ENCODE results near the gene MED16.
A peak's percentile ranks its signal among the peaks of the same experiment; 100 is the strongest.

MED16 gene

GRCh38 chr19:892894-893689, at the start of gene MED16, which contains the start of gene RNU6-9:
TSS of gene MED16 (minus strand) at chr19:893187. CDS start at chr19:891131, 2,056 bp downstream.
TSS of gene RNU6-9 (plus strand) at chr19:893484.
- peak; percentile 98 for DNase-seq (ENCODE audit: low spot score)

DNA sequence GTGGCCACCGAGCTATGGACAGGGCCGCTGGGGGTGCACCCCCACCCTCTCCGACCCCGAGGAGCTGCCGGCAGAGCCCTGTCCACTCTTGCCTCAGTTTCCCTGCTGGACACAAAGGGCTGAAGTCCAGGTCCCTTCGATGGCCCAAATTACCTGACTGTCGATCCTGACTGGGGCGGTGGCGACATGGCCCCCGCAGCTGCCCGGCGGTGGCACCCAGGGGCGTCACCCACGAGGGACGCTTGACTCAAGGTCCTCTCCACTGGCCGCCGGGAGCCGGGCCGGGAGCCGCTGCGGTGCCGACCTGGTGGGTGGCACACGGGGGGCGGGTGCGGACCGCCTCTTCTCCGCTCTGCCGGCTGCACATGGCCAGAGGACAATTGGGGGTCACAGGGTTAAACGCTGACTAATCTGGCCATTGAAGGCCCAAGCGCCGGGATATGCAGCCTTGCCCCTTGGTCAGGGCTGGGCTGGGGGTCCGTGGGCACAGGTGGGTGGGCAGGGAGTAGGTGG, 49.2 kb upstream of the MED16 start:
- DNase-seq (ENCODE audit: low spot score): no peak

DNA sequence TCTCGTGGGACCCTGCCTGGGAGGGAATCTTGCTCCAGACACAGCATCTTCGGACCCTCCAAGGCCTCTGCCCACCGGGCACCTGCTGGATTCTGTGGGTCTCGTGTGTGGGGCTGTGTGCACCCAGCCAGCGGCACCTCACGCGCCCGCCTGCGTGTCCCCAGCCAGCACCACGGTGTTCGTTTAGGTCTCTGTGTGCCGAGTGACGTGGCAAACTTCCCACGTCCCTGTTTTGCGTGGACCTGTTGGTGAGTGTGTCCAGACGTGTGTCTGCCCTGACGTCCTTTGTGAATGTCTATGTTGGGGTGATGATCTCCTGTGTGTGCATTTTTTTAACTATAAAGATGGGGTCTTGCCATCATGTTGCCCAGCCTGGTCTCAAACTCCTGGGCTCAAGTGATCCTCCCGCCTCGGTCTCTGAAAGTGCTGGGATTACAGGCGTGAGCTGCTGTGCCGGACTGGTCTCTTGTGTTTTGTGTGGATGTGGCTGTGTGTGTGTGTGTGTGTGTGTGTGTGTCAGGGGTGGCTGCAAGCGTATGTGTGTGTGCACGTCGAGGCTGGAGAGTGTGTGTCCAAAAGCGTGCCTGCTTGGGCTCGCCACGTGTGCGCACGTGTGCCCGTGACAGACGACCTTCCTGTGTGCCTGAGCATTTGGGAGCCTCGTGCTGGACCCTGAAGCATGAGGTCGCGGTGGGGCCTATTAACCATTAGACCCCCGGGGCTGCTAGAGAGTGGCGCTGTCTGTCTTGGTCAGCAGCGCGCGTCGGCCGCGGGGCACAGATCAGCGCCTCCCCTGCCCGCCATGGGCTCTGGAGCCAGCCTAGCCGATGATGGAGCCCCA, 48.5 kb upstream of the MED16 start:
- DNase-seq (ENCODE audit: low spot score): no peak

- DNase-seq (ENCODE audit: low spot score): peak; percentile 75
Measured at GRCh38 chr19:940591-941291, 47.8 kb upstream of the MED16 start.

GRCh38 chr19:939922-940321, 46.9 kb upstream of the MED16 start:
- DNase-seq (ENCODE audit: low spot score): no peak

- DNase-seq (ENCODE audit: low spot score): no peak
Measured at GRCh38 chr19:939439-939838, 46.5 kb upstream of the MED16 start.

- DNase-seq (ENCODE audit: low spot score): no peak
Measured at GRCh38 chr19:938233-938923, 45.4 kb upstream of the MED16 start.

- no peak for DNase-seq (ENCODE audit: low spot score)
Measured at GRCh38 chr19:937259-937694, 44.3 kb upstream of the MED16 start.

GRCh38 chr19:936175-936546, 43.2 kb upstream of the MED16 start:
- no peak for DNase-seq (ENCODE audit: low spot score)

DNA sequence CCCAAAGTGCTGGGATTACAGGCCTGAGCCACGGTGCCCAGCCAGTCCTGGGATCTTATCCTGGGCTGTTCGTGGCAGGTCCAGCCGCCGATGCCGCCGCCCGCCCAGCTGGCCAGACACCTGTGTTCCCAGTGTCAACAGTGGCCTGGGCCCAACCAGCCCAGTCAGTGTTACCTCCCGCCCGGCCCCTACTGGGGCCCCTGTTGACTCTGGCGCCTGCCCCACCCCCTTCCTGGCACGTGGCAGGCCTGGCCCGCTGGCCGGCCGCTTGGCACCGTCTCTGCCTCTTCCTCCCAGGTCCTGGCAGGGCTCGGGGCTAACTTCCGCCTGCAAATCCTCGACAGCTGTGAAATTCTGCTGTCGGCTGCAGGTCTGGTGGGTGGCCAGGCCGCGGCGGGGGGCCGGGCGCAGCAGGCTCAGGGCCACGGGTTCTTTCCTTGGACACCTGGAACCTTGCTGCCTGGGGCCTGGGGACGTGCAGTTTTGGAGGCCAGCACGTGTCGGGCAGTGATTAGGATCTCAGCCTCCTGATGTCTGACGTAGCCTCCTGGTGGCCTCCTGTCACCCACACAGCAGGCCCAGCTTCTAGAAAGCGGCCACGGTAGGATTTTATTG, 42.0 kb upstream of the MED16 start:
- no peak for DNase-seq (ENCODE audit: low spot score)

GRCh38 chr19:934197-934840, 41.3 kb upstream of the MED16 start:
- no peak for DNase-seq (ENCODE audit: low spot score)

GRCh38 chr19:933553-933882, 40.5 kb upstream of the MED16 start:
- DNase-seq (ENCODE audit: low spot score): no peak

GRCh38 chr19:932648-933552, 39.9 kb upstream of the MED16 start:
- no peak for DNase-seq (ENCODE audit: low spot score)

GRCh38 chr19:931860-932647, 39.1 kb upstream of the MED16 start:
- DNase-seq (ENCODE audit: low spot score): no peak

GRCh38 chr19:929891-930258, 36.9 kb upstream of the MED16 start:
- no peak for DNase-seq (ENCODE audit: low spot score)

DNA sequence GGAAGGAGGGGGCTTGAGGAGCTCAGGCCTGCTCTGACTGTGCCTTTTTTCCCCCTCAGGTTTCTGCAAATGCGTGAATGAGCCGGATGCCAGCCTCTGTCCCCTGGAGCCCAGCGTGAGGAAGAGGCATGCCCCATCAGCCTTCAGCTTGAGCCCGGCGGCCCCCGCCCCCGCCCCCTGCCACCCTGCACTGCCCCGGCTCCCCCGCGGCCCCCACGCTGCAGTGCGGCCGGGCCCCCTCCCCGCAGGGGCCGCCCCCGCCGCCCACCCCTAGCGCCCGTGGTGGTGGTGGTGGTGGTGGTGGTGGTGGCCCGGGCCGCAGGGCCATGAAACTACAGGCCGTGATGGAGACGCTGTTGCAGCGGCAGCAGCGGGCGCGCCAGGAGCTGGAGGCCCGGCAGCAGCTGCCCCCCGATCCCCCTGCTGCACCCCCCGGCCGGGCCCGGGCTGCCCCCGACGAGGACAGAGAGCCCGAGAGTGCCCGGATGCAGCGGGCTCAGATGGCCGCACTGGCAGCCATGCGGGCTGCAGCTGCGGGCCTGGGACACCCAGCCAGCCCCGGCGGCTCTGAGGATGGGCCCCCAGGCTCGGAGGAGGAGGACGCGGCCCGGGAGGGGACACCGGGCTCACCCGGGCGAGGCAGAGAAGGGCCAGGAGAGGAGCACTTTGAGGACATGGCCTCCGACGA, 36.4 kb upstream of the MED16 start:
- no peak for DNase-seq (ENCODE audit: low spot score)

DNA sequence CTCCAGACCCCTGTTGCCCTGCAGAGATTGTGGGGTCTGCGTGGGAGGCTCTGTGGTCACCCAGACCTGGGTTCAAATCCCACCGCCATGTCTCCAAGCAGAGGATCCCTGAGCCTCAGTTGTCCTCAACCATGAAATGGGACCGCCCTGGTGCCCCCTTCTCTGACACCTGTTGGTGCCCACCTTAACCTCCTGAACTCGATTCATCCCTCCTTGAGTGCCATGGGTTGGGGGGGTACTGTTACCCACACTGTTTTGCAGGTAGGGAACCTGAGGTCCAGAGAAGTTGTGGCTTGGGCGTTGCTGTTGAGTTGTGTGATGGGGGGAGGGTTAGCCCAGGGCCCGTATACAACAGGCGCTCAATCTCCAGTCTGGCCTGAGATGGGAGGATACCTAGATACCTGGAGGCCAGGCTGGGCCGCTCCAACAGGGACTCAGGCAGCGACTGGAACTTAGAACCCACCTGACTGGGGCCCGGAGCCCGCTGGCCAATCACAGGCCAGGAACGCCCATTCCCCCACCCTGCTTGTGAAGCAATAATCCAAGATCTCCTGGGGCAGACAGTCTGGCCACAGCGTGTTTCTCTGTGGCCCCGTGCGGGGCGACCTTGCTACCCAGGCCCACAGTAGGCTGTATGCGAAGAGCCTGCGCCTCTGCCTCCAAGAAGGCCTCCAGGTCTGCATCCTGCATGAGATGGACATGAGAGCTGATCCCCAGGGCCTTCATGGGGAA, 35.6 kb upstream of the MED16 start:
- DNase-seq (ENCODE audit: low spot score): peak; percentile 84
